Measurements from ENCODE around the gene PRSS50. TPM values are rescaled to one million over a fixed set of nuclear protein-coding genes. Genes with fewer than 3 reads are reported as not detected.

The PRSS50 gene, protein sequence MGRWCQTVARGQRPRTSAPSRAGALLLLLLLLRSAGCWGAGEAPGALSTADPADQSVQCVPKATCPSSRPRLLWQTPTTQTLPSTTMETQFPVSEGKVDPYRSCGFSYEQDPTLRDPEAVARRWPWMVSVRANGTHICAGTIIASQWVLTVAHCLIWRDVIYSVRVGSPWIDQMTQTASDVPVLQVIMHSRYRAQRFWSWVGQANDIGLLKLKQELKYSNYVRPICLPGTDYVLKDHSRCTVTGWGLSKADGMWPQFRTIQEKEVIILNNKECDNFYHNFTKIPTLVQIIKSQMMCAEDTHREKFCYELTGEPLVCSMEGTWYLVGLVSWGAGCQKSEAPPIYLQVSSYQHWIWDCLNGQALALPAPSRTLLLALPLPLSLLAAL
- total RNA-seq = not detected

GRCh38 chr3:46717447-46718231 is at the start of gene PRSS50:
PRSS50 (minus strand) TSS chr3:46717869; CDS start chr3:46717824, 45 bp downstream.
- peak in 1 of 2 donors; percentile 50 for DNase-seq (ENCODE audit: low spot score in 2 of 2)

DNA sequence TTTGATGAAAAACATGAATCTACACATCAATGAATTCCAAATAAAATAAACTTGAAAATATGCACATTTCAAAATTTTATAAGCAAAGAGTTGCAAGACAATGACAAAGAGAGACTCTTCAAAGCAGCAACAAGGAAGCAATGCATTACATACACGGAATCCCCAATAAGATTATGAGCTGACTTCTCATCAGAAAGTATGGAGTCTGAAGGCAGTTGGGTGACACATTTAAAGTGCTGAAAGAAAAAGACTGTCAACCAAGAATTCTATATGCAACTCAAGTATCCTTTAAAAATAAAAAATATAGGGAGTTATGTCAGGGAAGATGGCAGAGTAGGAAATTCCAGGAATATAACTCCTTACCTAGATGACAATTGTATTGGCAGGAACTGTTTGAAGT is 46.5 kb upstream of the PRSS50 start:
- no peak for DNase-seq (ENCODE audit: low spot score in 2 of 2)
- TF ChIP-seq CTCF (IDR thresholded peaks at IDR 0.05) = no peak
- Histone ChIP-seq H3K4me1 (no peaks in the 10 kb centered on the region), H3K27ac (no peak overlapping the region), H3K4me3 (no peak overlapping the region), H3K27me3 (no peaks in the 10 kb centered on the region), H3K9me3 (peaks cover 12 to 49% of the 10 kb centered on the region in 2 donors), H3K36me3 (no peaks in the 10 kb centered on the region)
- intact Hi-C loops (cut with DNase I) = no loop called here

More at GRCh38 chr3:46717447-46718231, at the start of gene PRSS50:
- Histone ChIP-seq H3K9me3 (no peaks in the 10 kb centered on the region), H3K27ac (no peak within 1 kb of the TSS), H3K4me1 (no peaks in the 10 kb centered on the region), H3K36me3 (no peaks in the 10 kb centered on the region), H3K4me3 (no peak within 1 kb of the TSS), H3K27me3 (no peaks in the 10 kb centered on the region)
- intact Hi-C loops (cut with DNase I) = no loop called here
- peak in 2 of 3 experiments; percentile 15 to 30 for TF ChIP-seq CTCF (IDR thresholded peaks at IDR 0.05)

DNA sequence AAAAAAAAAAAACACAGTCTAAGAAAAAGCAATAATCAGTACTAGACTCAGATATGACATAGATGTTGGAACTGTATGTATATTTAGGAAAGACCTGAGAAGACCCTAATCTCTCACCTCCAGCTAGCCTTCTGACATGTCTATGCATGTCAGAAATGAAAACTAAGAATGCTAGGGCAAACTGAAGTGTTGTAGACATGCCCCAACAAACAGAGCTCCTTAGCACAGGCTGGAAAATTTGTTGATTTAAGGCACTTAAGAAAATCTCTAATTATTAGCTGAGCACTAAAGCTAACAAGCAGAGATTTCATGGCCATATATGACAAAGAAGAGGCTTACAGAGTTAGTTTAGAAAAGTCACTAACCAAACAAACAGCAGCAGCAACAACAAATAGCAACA is 45.5 kb upstream of the PRSS50 start:
- TF ChIP-seq CTCF (IDR thresholded peaks at IDR 0.05) = no peak
- Histone ChIP-seq H3K9me3 (peaks cover 10 to 43% of the 10 kb centered on the region in 2 donors), H3K27me3 (no peaks in the 10 kb centered on the region), H3K4me1 (no peaks in the 10 kb centered on the region), H3K36me3 (no peaks in the 10 kb centered on the region), H3K4me3 (no peak overlapping the region), H3K27ac (no peak overlapping the region)
- intact Hi-C loops (cut with DNase I) = no loop called here
- DNase-seq (ENCODE audit: low spot score in 2 of 2) = no peak

DNA sequence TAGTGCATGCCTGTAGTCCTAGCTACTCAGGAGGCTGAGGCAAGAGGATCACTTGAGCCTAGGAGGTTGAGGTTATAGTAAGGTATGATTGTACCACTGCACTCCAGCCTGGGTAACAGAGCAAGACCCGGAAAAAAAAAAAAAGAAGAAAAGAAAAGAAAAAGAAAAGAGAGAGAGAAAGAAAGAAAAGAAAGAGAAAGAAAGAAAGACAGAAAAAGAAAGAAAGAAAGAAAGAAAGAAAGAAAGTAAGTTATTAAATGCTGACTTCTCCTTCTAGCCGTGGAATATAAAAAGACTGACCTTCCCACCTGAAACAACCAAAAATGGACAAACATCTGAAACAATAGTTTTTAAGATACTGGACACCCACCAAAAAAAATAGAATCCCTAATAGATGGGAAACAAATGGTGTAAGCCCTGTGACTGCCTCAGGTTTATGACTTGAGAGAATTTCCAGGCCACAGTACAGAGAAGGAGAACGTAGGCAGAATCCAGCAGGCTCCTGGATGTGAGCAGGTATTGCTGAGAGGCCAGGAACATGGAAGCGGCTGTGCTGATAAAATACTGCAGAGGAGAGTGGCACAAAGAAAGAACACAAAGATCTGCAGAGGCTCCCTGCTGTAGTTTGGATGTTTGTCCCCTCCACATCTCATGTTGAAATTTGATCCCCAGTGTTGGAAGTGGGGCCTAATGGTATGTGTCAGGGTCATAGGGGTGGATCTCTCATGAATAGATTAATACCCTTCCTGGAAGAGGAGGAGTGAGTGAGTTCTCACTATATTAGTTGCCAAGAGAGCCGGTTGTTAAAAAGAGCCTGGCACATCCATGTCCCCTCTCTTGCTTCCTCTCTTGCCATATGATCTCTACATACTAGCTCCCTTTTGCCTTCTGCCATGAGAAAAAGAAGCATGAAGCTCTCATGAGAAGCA is 41.8 kb upstream of the PRSS50 start:
- Histone ChIP-seq H3K36me3 (no peaks in the 10 kb centered on the region), H3K4me3 (no peak overlapping the region), H3K4me1 (no peaks in the 10 kb centered on the region), H3K9me3 (peaks cover 0 to 11% of the 10 kb centered on the region in 2 donors), H3K27ac (no peak overlapping the region), H3K27me3 (no peaks in the 10 kb centered on the region)
- no peak for TF ChIP-seq CTCF (IDR thresholded peaks at IDR 0.05)
- intact Hi-C loops (cut with DNase I) = no loop called here
- DNase-seq (ENCODE audit: low spot score in 2 of 2) = no peak

DNA sequence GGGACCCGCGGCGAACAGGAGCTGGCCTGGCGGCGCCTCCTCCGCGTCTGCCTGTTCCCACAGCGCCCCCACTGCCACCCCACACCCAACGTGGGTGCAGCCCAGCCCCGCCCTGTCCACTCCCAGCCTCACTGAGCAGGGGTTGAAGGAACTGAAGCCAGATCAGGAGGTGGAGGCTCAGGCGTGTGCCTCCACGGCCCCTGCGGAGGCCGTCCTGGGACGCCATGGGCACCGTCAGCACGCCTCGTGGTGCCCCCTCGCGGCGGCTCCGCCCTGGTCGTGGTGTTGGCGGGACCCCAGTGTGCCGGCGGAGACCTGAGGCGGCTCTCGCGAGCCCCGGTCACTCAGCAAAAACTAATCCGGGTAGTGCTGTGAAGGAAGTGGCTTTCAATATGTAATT is 39.0 kb upstream of the PRSS50 start:
- no peaks in the 10 kb centered on the region for H3K36me3 ChIP-seq
- no peaks in the 10 kb centered on the region for H3K4me1 ChIP-seq
- intact Hi-C loops (cut with DNase I) = no loop called here
- H3K27ac ChIP-seq = no peak overlapping the region
- H3K27me3 ChIP-seq = no peaks in the 10 kb centered on the region
- H3K4me3 ChIP-seq = no peak overlapping the region
- DNase-seq (ENCODE audit: low spot score in 2 of 2) = no peak
- no peaks in the 10 kb centered on the region for H3K9me3 ChIP-seq
- TF ChIP-seq CTCF (IDR thresholded peaks at IDR 0.05) = no peak
